GM12873 (cell line): ENCODE measurements around the gene LDLRAD4.
A peak's percentile ranks its signal among the peaks of the same experiment; 100 is the strongest.

Experiments used
- CTCF ChIP-seq: IDR thresholded peaks from 2 replicates; pipeline ENCODE4 v1.5.1; 2012; ENCODE audit warnings: low read depth, mild to moderate bottlenecking, moderate library complexity, low read length, control low read depth; ENCODE audit not compliant: insufficient read depth; ENCODE audit errors: missing control alignments

Gene LDLRAD4

DNA sequence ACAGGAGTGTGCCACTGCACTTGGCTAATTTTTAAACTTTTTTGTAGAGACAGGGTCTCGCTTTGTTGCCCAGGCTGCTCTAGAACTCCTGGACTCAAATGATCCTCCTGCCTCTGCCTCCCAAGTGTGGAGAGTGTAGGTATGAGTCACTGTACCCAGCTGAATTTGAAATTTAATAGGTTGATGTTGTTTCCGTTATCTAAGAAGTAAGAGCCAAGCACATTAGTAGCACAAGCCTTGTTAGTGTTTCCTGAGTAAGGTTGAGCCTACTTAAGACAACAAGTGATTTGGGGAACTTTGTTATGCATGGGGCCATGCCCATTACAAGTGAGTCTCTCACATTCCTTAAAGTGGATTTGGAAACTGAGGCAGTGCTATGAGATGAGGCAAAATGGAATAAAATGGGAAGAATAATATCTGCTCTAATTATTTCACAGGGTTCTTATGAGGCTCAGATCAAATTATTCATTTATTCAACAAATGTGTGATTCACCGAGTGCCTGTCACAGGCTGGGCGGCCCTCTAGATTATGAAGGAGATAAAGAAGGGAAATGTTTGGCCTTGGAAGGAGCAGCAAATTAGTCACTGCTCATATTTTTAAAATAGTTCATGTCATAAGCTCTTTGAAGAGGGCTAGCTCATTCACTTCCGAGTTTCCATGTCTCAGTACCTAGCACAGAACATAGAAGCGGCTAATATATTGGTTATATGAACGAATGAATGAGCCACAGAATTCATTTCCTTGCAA lies 217.2 kb downstream of the LDLRAD4 start:
- no peak for TF ChIP-seq CTCF

DNA sequence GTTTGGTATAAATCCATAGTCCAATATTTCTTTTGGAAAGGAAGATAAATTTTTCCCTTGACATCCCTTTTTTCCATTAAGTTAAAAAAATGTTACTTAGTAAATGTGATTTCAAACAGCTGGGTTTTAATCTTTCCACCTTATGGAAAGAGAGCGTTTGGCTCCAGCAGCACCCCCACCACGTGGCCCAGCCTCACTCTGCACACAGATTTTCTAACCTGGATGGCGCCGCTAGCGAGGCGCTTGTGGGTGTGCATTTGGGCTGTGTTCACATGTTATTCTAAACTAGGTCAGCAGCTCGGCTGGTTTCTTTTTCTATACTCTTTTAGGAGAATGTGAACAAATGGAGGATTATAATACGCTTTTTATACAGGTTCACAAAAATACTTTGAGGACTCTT lies 218.0 kb downstream of the LDLRAD4 start:
- TF ChIP-seq CTCF = no peak

DNA sequence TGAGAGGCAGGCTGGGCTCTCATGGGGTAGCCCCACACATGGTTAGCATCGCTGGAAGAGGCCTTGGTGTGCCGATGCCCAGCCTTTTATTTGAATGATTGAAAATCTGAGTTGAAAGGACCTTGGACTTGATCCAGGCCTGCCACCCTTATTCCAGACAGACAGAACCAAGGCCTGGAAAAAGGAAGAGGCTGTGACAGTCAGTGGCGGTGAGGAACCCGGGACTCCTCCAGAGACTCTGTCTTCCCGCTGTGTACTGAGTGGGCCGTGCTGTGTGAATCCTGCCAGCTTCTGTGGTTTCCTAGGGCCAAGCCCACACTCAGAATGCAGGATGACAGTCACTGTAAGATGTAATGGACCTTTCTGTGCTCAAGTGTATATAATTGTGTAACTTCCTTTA lies 218.5 kb downstream of the LDLRAD4 start:
- TF ChIP-seq CTCF = no peak

DNA sequence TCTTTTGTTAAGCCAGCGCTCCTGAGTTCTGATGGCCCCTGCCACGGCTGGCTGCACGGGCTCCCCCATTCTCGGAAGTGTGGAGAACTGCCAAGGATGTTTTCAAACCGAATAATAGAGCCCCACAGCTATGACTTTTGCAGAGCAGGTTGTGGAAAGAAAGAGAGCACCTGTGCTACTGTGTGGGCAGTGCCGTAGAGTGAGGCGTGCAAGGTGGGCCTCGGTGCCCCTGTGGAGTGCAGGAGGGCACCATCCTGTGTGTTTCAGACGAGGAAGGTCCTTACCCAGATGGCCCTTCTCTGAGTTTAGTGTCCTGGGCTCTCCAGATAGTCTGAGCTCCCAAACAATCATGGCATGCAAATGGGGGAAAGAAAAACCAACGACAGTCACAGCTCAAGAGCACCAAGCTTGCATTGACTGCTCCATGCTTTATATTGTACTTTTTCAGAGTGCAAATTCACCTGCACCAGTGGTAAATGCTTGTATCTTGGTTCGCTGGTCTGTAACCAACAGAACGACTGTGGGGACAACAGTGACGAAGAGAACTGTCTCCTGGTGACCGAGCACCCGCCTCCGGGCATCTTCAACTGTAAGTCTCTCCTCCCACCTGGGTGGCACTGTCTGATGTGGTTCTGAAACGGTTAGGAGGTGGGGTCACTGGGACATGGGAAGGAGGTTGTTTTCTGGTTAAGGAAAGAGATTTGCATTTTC lies 219.4 kb downstream of the LDLRAD4 start:
- no peak for TF ChIP-seq CTCF

DNA sequence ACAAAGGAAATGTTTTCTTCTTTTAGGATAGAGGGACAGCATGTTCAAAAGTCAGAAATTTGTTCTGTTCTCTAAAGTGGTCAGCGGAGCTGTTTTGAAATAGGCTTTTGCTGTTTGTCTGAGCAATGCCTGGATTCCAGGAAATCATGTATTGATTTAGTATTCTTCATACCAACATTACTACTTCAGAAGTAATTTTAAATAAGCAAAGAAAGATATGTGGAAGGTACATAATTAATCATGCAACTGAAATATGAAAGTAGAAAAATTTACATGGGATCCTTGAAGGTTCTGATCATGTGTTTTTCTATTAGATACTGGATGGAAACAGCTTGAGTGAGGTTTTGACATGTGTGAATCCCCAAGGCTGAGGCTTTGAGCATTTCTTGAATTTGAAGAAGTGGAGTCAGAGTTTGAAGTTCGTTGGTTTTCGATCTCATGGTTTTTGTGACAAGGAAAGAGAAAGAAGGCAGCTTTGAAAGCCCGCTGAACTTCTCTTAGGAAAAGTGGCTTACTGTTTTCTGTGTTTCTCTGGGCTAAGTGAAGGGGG lies 220.0 kb downstream of the LDLRAD4 start:
- TF ChIP-seq CTCF = no peak

DNA sequence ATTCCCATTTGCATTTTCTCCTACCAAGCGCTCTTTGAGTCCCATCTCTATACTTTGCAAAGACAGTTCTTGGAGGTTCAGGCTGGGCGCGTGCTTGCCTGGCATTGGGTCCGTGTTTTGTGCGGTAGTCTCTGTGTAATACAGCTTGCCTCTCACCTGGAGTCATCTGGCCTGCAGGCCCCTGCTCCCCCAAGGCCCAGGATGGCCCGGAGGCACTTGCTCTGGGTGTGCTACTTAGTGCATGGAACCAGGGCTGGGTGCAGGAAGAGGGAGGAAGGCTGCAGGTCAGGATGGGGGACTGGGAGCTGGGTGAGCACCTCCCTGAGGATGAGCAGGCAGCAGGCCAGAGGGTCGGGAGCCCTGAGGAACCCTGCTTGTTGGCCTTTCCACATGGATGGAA lies 220.9 kb downstream of the LDLRAD4 start:
- no peak for TF ChIP-seq CTCF

DNA sequence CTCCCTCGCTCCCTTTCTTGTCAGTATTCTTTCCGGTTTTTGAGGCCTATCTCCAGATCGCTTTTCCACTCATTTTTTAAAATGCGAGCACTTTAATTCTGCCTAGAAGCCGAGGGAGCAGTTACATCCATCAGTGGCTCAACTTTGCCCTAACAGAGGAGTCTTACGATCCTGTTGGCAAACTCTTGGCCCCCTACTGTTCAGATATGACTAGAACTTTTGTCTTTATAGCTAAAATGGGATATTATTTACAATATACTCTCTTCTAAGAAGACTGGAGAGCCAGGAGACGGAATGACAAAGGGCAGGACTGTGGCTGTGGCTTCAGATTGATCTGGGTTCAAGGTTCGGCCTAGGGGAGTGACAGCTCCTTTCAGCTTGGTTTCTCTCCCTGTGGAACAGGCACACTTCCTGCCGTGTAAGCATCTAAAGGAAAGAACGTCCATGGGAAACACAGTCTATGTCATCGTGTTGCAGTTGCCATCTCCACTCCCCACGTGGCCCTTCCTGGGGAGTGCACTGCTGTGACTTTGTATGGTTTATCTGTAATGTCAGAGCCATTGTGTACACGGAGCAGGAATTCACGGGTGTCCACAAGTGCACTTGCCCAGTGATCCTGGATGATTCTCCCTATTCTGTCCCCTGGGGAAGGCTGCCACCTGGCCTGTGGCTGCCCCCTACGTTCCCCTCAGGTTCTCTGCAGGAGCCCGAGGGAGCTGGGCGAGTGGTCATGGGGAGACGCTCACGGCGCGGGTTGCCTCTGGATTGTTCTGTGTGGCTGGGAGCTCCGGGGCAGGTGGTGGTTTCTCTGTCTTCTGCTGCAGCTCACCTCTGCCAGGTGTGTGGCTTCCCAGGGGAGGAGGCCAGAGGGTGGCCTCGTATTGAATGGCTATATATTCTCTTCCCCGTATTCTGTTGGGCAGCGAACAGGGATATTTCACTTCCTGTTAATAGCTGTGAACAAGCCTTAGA lies 222.0 kb downstream of the LDLRAD4 start:
- TF ChIP-seq CTCF = peak; percentile 3
